Activated CD4-positive, alpha-beta memory T cell treated with anti-CD3 and anti-CD28 coated beads, Interleukin-2, amount 10 ng/mL, durations not matched to agents 7 days and 5 days (primary cell): ENCODE results near the gene PLBD2. TPM values are rescaled to one million over a fixed set of nuclear protein-coding genes. Genes with fewer than 3 reads are reported as not detected.

ENCODE experiments used
- CTCF ChIA-PET: fragments of 350-600 bp; sonication (Branson Sonifier 250); formaldehyde crosslinking; loops from one replicate; lab custom pipeline; 2021; ENCODE audit warnings: antibody characterized with exemption, inconsistent platforms; lab: Charles Lee
- POLR2A ChIA-PET: fragments of 350-600 bp; sonication (Branson Sonifier 250); formaldehyde crosslinking; loops from one replicate; lab custom pipeline; 2021; ENCODE audit warnings: antibody characterized with exemption; lab: Charles Lee
- DNase-seq: peaks from one replicate; pipeline ENCODE4 v3.0.0-alpha.2; 2020
- H3K27ac Mint-ChIP-seq: one replicate; pipeline ENCODE4 v1.8.0; 2021; ENCODE audit warnings: mild to moderate bottlenecking, mixed read lengths
- H3K27me3 Mint-ChIP-seq: one replicate; pipeline ENCODE4 v1.8.0; 2021; ENCODE audit warnings: mixed read lengths
- H3K36me3 Mint-ChIP-seq: one replicate; pipeline ENCODE4 v1.8.0; 2021; ENCODE audit warnings: low read depth, mixed read lengths
- H3K4me1 Mint-ChIP-seq: one replicate; pipeline ENCODE4 v1.8.0; 2021; ENCODE audit warnings: mixed read lengths
- H3K4me3 Mint-ChIP-seq: one replicate; pipeline ENCODE4 v1.8.0; 2021; ENCODE audit warnings: mild to moderate bottlenecking, mixed read lengths
- H3K9me3 Mint-ChIP-seq: one replicate; pipeline ENCODE4 v1.8.0; 2021; ENCODE audit warnings: mixed read lengths
- total RNA-seq, 2 experiments: library from RNA; stranded (reverse); gene quantifications; one replicate each; pipeline ENCODE4 v1.2.3, GENCODE V29; 2021

Gene PLBD2
- total RNA-seq, 2 experiments from 2014 or later: 9.9 to 10.9 TPM

DNA sequence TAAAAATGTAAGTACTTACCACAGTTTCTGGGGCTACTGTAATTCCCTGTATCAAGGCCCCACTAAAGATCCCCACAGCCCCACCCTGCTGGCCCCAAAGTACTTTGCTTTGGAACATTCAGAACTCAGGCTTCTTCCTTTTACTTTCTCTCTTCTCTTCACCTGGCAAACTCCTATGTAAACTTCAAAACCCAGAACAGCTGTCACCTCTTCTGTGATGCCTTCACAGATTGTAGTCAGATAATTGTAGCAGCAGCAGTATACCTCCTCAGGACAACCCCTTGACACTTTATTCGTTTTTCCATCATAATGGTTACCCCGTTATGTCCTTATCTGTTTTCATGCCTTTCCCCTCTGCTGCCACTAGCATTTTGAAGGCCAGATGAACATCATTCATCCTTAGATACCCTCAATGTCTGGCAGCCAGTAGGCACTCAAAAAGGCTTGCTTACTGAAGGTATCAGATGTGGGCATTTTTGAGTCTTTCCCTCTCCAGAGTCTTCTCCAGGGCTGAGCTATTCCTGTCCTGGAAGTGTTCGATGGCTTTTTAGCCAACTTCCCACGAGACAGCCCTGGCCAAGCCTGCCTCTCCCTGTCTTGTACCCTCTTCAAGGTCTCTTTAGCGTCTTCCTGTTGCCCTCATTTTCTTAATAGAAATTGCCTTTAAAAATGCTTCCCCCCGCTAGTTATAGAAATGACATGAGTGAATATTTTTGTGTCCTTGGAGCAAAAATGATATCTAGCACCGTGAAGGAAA lies 7.4 kb downstream of the PLBD2 start:
- POLR2A ChIA-PET: no interaction called here
- no peaks in the 10 kb centered on the region for H3K36me3 Mint-ChIP-seq

DNA sequence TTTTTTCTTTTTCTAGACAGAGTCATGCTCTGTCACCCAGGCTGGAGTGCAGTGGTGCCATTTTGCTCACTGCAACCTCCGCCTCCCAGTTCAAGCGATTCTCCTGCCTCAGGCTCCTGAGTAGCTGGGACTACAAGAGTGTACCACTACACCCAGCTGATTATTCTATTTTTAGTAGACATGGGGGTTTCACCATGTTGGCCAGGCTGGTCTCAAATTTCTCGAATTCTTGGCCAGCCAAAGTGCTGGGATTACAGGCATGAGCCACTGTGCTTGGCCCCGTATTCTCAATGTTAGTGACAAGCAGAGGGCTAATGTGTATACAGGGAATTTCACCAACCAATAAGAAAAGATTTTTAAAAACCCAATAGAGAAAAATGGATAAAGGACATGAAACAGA lies 8.4 kb downstream of the PLBD2 start:
- POLR2A ChIA-PET: no interaction called here
- no peak overlapping the region for H3K27ac Mint-ChIP-seq

More for the DNA sequence above, 7.4 kb downstream of the PLBD2 start:
- no peak for DNase-seq
- H3K4me3 Mint-ChIP-seq: no peak overlapping the region
- peaks cover 3% of the 10 kb centered on the region for H3K4me1 Mint-ChIP-seq
- H3K27me3 Mint-ChIP-seq: no peaks in the 10 kb centered on the region
- CTCF ChIA-PET: interaction anchor here (0.6 kb wide), 1 partner anchor 169 kb away, joined by 4 read pairs; no protein-coding TSS in a partner anchor
- H3K9me3 Mint-ChIP-seq: no peaks in the 10 kb centered on the region
- no peak overlapping the region for H3K27ac Mint-ChIP-seq

DNA sequence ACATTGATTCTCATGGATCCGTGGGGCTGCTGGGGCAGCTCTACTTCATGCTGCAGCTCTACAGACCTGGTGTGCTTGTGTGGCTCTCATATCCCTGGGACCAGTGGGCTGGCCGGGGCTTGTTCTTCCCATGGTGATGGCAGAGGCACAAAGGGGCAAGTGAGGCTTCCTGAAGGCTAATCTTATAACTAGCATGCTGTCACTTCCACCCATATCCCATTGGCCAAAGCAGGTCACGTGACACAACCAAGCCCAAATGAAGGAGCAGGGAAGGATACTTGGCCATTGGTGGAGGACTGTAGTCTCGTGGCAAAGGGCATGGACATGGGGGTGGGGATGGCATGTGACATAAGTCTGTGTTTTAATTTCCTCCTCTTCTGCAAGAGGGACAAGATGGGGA lies 9.9 kb downstream of the PLBD2 start:
- CTCF ChIA-PET: no interaction called here
- H3K36me3 Mint-ChIP-seq: no peaks in the 10 kb centered on the region

More for the DNA sequence above, 8.4 kb downstream of the PLBD2 start:
- CTCF ChIA-PET: no interaction called here
- Mint-ChIP-seq H3K9me3 (no peaks in the 10 kb centered on the region), H3K4me1 (peaks cover 6% of the 10 kb centered on the region), H3K36me3 (no peaks in the 10 kb centered on the region), H3K4me3 (no peak overlapping the region), H3K27me3 (no peaks in the 10 kb centered on the region)
- DNase-seq: no peak

DNA sequence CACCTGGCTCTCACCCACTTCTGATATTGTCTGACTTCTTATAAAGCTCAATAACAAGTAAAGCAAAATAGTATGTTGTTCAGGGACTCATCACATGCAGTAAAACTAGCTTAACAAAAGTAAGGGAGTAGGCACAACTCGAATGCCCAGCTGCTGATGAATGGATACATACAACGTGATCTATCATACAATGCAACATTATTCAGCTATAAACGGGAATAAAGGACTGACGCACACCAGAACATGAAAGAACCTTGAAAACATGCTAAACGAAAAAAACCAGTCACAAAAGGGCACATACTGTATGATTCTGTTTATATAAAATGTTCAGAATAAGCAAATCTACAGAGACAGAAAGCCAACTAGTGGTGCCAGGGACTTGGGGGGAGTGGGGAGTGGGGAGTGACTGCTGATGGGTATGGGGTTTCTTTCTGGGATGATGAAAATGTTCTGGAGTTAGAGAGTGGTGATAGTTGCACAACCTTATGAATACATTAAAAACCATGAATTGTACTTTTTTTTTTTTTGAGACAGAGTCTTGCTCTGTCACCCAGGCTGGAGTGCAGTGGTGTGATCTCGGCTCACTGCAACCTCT lies 11.1 kb downstream of the PLBD2 start:
- H3K27ac Mint-ChIP-seq: no peak overlapping the region
- no peaks in the 10 kb centered on the region for H3K9me3 Mint-ChIP-seq
- no peak overlapping the region for H3K4me3 Mint-ChIP-seq
- ChIA-PET CTCF (no interaction called here), POLR2A (interaction anchor here (0.6 kb wide), 1 partner anchor 146 kb away, joined by 3 read pairs; no protein-coding TSS in a partner anchor)
- peaks cover 6% of the 10 kb centered on the region for H3K4me1 Mint-ChIP-seq
- DNase-seq: no peak
- H3K36me3 Mint-ChIP-seq: no peaks in the 10 kb centered on the region
- no peaks in the 10 kb centered on the region for H3K27me3 Mint-ChIP-seq

More for the DNA sequence above, 9.9 kb downstream of the PLBD2 start:
- Mint-ChIP-seq H3K4me1 (peaks cover 6% of the 10 kb centered on the region), H3K4me3 (no peak overlapping the region), H3K9me3 (no peaks in the 10 kb centered on the region), H3K27me3 (no peaks in the 10 kb centered on the region), H3K27ac (no peak overlapping the region)
- POLR2A ChIA-PET: no interaction called here
- no peak for DNase-seq

DNA sequence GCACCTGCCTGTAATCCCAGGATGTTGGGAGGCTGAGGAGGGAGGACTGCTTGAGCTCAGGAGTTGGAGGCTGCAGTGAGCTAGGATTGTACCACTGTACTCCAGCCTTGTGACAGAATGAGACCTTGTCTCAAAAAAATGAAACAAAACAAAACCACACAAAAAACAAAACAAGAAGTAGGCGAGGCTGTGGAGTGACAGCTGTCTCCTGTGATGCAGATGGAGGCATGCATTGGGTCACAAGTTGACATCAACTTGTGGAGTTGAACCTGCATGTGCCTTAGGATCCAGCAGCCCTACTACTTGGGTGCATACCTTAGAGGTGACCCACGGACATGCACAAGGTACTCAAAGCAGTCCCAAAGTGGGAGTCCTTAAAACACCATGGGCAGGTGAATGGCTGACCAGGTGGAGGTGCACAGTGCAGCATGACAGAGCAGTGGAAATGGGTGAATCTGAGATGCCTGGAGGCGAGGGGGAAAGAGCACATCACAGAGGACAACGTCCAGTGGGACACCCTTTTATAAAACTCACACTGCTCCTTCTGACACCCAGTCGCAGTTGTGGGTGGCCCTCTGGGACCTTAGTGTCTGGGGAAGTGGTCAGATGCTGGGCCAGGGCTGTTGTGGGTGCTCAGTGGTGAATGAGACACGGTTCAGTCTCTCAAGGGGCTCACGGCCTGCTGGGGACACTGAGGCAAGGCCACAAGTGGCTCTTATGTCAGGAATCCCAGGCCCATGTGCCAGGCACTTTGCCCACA lies 12.7 kb downstream of the PLBD2 start:
- POLR2A ChIA-PET: no interaction called here
- no peak overlapping the region for H3K27ac Mint-ChIP-seq
- H3K27me3 Mint-ChIP-seq: no peaks in the 10 kb centered on the region
- no peak for DNase-seq
- H3K4me3 Mint-ChIP-seq: no peak overlapping the region
- peaks cover 6% of the 10 kb centered on the region for H3K4me1 Mint-ChIP-seq
- CTCF ChIA-PET: no interaction called here
- H3K9me3 Mint-ChIP-seq: no peaks in the 10 kb centered on the region
- H3K36me3 Mint-ChIP-seq: no peaks in the 10 kb centered on the region

DNA sequence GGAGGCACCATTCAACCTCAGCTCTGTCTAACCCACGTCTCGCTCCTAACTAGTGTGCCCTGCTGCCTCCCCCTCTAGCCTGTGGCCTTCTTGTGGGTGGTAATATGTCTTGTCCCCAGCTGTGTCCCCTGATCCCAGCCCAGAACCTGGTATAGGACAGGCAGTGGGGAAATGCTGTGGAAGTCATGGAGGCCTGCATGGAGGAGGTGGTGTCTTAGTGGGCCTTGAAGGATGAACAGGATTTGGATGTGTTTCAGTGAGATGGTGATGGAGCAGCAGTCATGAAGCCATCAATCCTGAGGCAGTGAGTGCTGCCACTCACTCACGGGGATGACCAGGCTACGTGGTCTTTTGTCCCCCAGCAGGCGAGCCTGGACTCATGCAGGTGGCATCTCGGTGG lies 13.4 kb downstream of the PLBD2 start:
- H3K36me3 Mint-ChIP-seq: no peaks in the 10 kb centered on the region
- H3K9me3 Mint-ChIP-seq: no peaks in the 10 kb centered on the region
- H3K4me3 Mint-ChIP-seq: no peak overlapping the region
- no peak for DNase-seq
- ChIA-PET POLR2A (no interaction called here), CTCF (no interaction called here)
- no peaks in the 10 kb centered on the region for H3K27me3 Mint-ChIP-seq
- peaks cover 6% of the 10 kb centered on the region for H3K4me1 Mint-ChIP-seq
- no peak overlapping the region for H3K27ac Mint-ChIP-seq

DNA sequence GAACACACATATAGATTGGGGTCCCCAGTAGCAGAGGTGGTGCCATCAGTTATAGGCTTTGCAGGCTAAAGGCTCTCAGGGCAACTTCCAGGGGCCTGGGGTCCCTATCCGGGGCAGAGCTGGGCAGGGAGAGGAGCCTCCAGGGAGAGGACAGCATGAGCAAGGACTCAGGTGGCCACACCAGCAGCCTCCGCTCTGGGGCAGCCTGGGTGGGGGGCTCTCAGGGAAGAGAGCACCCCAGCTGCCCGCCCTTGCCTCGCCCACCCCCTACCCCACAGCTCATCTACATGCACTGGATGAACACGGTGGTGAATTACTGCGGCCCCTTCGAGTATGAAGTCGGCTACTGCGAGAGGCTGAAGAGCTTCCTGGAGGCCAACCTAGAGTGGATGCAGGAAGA lies 14.0 kb downstream of the PLBD2 start:
- H3K4me3 Mint-ChIP-seq: no peak overlapping the region
- H3K27me3 Mint-ChIP-seq: no peaks in the 10 kb centered on the region
- no peak overlapping the region for H3K27ac Mint-ChIP-seq
- CTCF ChIA-PET: no interaction called here
- peaks cover 6% of the 10 kb centered on the region for H3K4me1 Mint-ChIP-seq
- no peaks in the 10 kb centered on the region for H3K36me3 Mint-ChIP-seq
- DNase-seq: no peak
- POLR2A ChIA-PET: no interaction called here
- H3K9me3 Mint-ChIP-seq: no peaks in the 10 kb centered on the region

DNA sequence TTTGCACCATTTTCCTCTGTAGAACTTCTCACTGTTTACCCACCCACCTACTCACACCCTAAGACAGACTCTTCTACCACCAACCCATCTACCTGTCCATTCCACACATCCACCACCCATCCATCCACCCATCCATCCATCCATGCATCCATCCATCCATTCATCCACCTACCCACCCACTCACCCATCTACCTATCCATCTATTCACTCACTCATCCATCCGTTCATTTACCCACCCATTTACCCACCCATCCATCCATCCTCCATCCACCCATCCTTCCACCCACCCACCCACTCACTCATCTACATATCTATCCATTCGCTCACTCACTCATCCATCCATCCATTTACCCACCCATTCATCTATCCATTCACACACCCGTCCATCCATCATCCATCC lies 15.1 kb downstream of the PLBD2 start:
- CTCF ChIA-PET: no interaction called here

DNA sequence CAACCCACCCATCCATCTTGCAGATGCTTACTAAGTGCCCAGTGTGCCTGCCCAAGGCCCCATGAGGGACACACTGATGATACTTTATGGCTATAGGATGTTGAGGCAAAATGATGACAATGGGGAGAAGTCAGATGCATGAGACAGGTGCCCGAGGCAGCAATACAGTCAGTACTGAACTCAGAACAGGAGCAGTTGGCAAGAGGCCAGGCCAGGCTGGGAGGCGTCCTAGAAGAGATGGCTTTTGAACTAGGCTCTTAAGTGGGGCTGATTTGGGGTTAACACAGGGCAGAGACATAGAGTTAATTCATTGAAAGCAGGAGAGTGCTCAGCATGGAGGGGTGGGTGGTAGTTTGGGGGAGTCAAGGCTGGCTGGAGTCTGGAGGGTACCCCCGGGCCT lies 15.6 kb downstream of the PLBD2 start:
- Mint-ChIP-seq H3K4me1 (peaks cover 6% of the 10 kb centered on the region), H3K9me3 (no peaks in the 10 kb centered on the region)
- no peak for DNase-seq

More for the DNA sequence above, 15.1 kb downstream of the PLBD2 start:
- no peaks in the 10 kb centered on the region for H3K9me3 Mint-ChIP-seq
- H3K36me3 Mint-ChIP-seq: no peaks in the 10 kb centered on the region
- POLR2A ChIA-PET: no interaction called here
- no peak overlapping the region for H3K27ac Mint-ChIP-seq
- no peak overlapping the region for H3K4me3 Mint-ChIP-seq
- no peak for DNase-seq
- H3K4me1 Mint-ChIP-seq: peaks cover 6% of the 10 kb centered on the region
- no peaks in the 10 kb centered on the region for H3K27me3 Mint-ChIP-seq

DNA sequence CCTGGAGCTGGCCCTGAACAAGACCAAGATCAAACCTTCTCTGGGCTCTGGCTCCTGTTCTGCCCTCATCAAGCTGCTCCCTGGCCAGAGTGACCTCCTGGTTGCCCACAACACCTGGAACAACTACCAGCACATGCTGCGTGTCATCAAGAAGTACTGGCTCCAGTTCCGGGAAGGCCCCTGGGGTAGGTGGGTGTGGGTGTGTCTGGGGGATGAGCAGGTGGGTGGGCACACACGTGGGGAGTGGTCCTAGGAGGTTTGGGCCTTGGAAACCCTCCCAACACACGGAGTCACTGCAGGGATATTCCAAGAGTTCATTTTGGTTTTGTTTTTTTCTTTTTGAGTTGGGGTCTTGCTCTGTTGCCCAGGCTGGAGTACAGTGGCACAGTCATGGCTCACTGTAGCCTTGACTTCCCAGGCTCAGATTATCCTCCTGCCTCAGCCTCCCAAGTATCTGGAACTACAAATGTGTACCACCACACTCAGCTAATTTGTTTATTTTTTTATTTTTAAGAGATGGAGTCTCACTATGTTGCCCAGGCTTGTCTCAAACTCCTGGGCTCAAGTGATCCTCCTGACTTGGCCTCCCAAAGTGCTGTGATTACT lies 16.5 kb downstream of the PLBD2 start:
- Mint-ChIP-seq H3K9me3 (no peaks in the 10 kb centered on the region), H3K27me3 (no peaks in the 10 kb centered on the region), H3K4me3 (no peak overlapping the region), H3K4me1 (peaks cover 6% of the 10 kb centered on the region), H3K27ac (no peak overlapping the region), H3K36me3 (no peaks in the 10 kb centered on the region)
- POLR2A ChIA-PET: interaction anchor here (0.5 kb wide), 1 partner anchor 178 kb away, joined by 3 read pairs; no protein-coding TSS in a partner anchor
- no peak for DNase-seq
- CTCF ChIA-PET: no interaction called here

More for the DNA sequence above, 15.6 kb downstream of the PLBD2 start:
- no peak overlapping the region for H3K4me3 Mint-ChIP-seq
- ChIA-PET POLR2A (interaction anchor here (0.5 kb wide), 1 partner anchor 177 kb away, joined by 3 read pairs; no protein-coding TSS in a partner anchor), CTCF (no interaction called here)
- H3K27ac Mint-ChIP-seq: no peak overlapping the region
- H3K36me3 Mint-ChIP-seq: no peaks in the 10 kb centered on the region
- H3K27me3 Mint-ChIP-seq: no peaks in the 10 kb centered on the region

DNA sequence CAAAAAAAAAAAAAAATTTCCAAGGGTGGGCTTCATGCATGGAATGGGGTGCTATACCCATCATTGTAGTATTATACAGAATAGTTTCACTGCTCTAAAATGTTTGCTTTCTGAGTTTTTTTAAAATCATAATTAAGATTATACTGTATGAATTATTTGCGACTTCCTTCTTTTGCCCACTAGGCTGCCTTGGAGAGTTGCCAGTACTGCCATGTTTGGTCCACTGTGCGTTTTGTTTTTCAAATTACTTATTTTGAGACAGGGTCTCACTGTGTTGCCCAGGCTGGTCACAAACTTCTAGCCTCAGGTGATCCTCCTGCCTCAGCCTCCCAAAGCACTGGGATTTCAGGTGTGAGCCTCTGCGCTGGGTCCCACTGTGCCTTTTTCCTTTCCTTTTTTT lies 19.9 kb downstream of the PLBD2 start:
- no peaks in the 10 kb centered on the region for H3K9me3 Mint-ChIP-seq
- CTCF ChIA-PET: no interaction called here
- POLR2A ChIA-PET: no interaction called here
- DNase-seq: no peak
- H3K27ac Mint-ChIP-seq: no peak overlapping the region
- H3K4me3 Mint-ChIP-seq: no peak overlapping the region
- H3K4me1 Mint-ChIP-seq: no peaks in the 10 kb centered on the region
- no peaks in the 10 kb centered on the region for H3K36me3 Mint-ChIP-seq
- H3K27me3 Mint-ChIP-seq: no peaks in the 10 kb centered on the region

DNA sequence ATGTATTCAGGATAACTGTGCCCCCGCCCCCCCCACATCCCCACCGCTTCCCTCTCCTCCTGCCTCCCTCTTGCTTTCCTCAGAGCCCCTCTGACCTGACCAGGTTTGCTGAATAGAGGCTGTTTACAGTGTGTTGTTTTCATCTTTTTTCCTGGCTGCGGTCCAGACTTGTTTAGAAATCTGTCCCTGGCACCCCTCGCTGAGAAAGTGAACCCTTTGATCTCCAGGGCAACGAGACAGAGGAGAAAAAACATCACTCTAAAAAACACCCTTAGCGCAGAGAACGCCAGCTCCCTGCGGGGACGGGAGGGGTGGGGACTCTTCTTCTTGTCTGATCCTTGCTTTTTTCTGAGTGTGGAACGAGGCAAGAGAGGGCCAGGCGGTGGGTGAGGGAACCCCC lies 22.8 kb downstream of the PLBD2 start:
- no peak for DNase-seq
- H3K4me1 Mint-ChIP-seq: no peaks in the 10 kb centered on the region
- ChIA-PET CTCF (no interaction called here), POLR2A (no interaction called here)
- H3K27ac Mint-ChIP-seq: no peak overlapping the region
- H3K36me3 Mint-ChIP-seq: no peaks in the 10 kb centered on the region
- no peak overlapping the region for H3K4me3 Mint-ChIP-seq
- H3K9me3 Mint-ChIP-seq: no peaks in the 10 kb centered on the region
- no peaks in the 10 kb centered on the region for H3K27me3 Mint-ChIP-seq

DNA sequence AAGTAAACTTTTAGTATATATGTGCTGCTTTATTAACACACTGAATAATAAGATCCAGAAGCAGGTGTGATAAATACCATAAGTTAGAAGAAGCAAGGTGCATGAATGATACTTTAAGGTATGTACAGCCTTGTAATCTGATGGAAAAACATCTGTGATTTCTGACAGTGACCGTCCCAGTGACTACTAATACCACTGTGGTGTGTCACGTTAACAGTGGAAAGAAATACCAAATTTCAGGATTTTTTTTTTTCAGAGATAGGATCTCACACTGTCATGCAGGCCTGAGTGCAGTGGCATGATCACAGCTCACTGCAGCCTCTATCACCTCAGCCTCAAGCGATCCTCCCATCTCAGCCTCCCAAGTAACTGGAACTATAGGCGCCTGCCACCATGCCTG lies 23.8 kb downstream of the PLBD2 start:
- CTCF ChIA-PET: no interaction called here
- POLR2A ChIA-PET: no interaction called here
- Mint-ChIP-seq H3K27me3 (no peaks in the 10 kb centered on the region), H3K36me3 (no peaks in the 10 kb centered on the region), H3K9me3 (no peaks in the 10 kb centered on the region), H3K4me3 (no peak overlapping the region), H3K27ac (no peak overlapping the region), H3K4me1 (no peaks in the 10 kb centered on the region)
- DNase-seq: no peak
